GM13977 (cell line): Measurements from ENCODE around the gene C10orf95.

ENCODE experiments used
- DNase-seq: peaks from one replicate; pipeline ENCODE4 v3.0.0; 2012; ENCODE audit warnings: low spot score
- CTCF ChIP-seq: IDR thresholded peaks from 2 replicates; pipeline ENCODE4 v1.5.1; 2012; ENCODE audit warnings: mild to moderate bottlenecking, control low read depth; ENCODE audit not compliant: insufficient read depth; ENCODE audit errors: extremely low read depth, missing control alignments
- in situ Hi-C: fragments of 300-500 bp; cut with MboI; formaldehyde crosslinking; loops from one replicate; pipeline ENCODE4 v1.12.0; 2022; ENCODE audit warnings: low sequenced_read_pairs, low pct_unique_long_range_greater_than_20kb, mixed read lengths, inconsistent platforms; ENCODE audit not compliant: unreplicated experiment

The C10orf95 gene

GRCh38 chr10:102450124-102450373 lies 1.3 kb downstream of the C10orf95 start:
- in situ Hi-C loops = no loop called here
- no peak for DNase-seq
- no peak for TF ChIP-seq CTCF

GRCh38 chr10:102449321-102450123 lies 1.8 kb downstream of the C10orf95 start:
- peak; percentile 75 for DNase-seq
- TF ChIP-seq CTCF = no peak
- in situ Hi-C loops = no loop called here

- in situ Hi-C loops = no loop called here
- TF ChIP-seq CTCF = no peak
Observed at GRCh38 chr10:102444851-102445250, 6.5 kb downstream of the C10orf95 start.

GRCh38 chr10:102438374-102438773 lies 13.0 kb downstream of the C10orf95 start:
- in situ Hi-C loops = no loop called here
- no peak for DNase-seq
- no peak for TF ChIP-seq CTCF

More at GRCh38 chr10:102444851-102445250, 6.5 kb downstream of the C10orf95 start:
- DNase-seq = no peak

- TF ChIP-seq CTCF = no peak
- in situ Hi-C loops = no loop called here
- DNase-seq = no peak
Observed at GRCh38 chr10:102437515-102437914, 13.8 kb downstream of the C10orf95 start.

GRCh38 chr10:102436312-102436711 lies 15.0 kb downstream of the C10orf95 start:
- no peak for TF ChIP-seq CTCF
- in situ Hi-C loops = no loop called here
- DNase-seq = no peak
